SU-DHL-6 (cell line): Measurements from ENCODE around the gene MT1E.
"Not testable (repeated sequence)": the region's sequence is repeated elsewhere in the genome, so short reads cannot be mapped to it uniquely, and the experiment has no call there.

Experiments used
- H2AFZ ChIP-seq: fragments of 200-600 bp; sonication (generic); 2 replicates; pipeline ENCODE4 v1.6.1; 2014; ENCODE audit warnings: low read depth, mild to moderate bottlenecking, moderate library complexity, mixed read lengths, antibody characterized with exemption, low read length; ENCODE audit not compliant: severe bottlenecking
- H3F3A ChIP-seq: fragments of 200-600 bp; shearing (Covaris generic); 2 replicates; pipeline ENCODE4 v1.6.0; 2016; ENCODE audit warnings: antibody characterized with exemption, mild to moderate bottlenecking; ENCODE audit not compliant: insufficient read depth
- H3K27ac ChIP-seq: fragments of 200-600 bp; sonication (generic); 2 replicates; pipeline ENCODE4 v1.5.1; 2016; ENCODE audit warnings: low read depth, mild to moderate bottlenecking, low read length, moderate library complexity, mixed read lengths
- H3K27me3 ChIP-seq: fragments of 200-600 bp; sonication (generic), shearing (Covaris generic); 2 replicates; pipeline ENCODE4 v1.6.0; 2014; ENCODE audit warnings: mild to moderate bottlenecking, low read length
- H3K36me3 ChIP-seq: fragments of 200-600 bp; sonication (generic); 2 replicates; pipeline ENCODE4 v1.6.1; 2014; ENCODE audit warnings: mild to moderate bottlenecking, low read length, mixed read lengths
- H3K4me2 ChIP-seq: fragments of 300-600, 200-600 bp; shearing (Covaris generic), sonication (generic); 2 replicates; pipeline ENCODE4 v1.6.0; 2014; ENCODE audit warnings: low read length, low read depth, mild to moderate bottlenecking; ENCODE audit not compliant: poor library complexity, severe bottlenecking
- H3K4me3 ChIP-seq: fragments of 200-600 bp; sonication (generic); 2 replicates; pipeline ENCODE4 v1.5.1; 2014; ENCODE audit warnings: antibody characterized with exemption, low read length, mild to moderate bottlenecking, mixed read lengths; ENCODE audit not compliant: insufficient read depth, poor library complexity, severe bottlenecking
- H3K79me2 ChIP-seq: fragments of 200-600 bp; sonication (generic); 2 replicates; pipeline ENCODE4 v1.6.1; 2014; ENCODE audit warnings: mild to moderate bottlenecking, low read length, moderate library complexity; ENCODE audit not compliant: insufficient read depth
- H3K9ac ChIP-seq: fragments of 200-600 bp; sonication (generic); 2 replicates; pipeline ENCODE4 v1.7.0; 2014; ENCODE audit warnings: mild to moderate bottlenecking, low read length
- H3K9me2 ChIP-seq: fragments of 200-600 bp; sonication (generic); replicated peaks from 2 replicates; pipeline ENCODE4 v1.6.1; 2014; ENCODE audit warnings: low read length; ENCODE audit not compliant: insufficient read depth
- H3K9me3 ChIP-seq: fragments of 200-600 bp; sonication (generic); 2 replicates; pipeline ENCODE4 v1.6.1; 2014; ENCODE audit warnings: low read length, mixed read lengths; ENCODE audit not compliant: insufficient read depth
- H4K20me1 ChIP-seq: fragments of 200-600 bp; sonication (generic); 2 replicates; pipeline ENCODE4 v1.6.1; 2014; ENCODE audit warnings: low read depth, mild to moderate bottlenecking, antibody characterized with exemption, low read length, moderate library complexity, mixed read lengths
- CTCF ChIP-seq: fragments of 200-600 bp; sonication (generic); IDR thresholded peaks from one replicate; pipeline ENCODE4 v1.5.1; 2017; ENCODE audit warnings: antibody characterized with exemption, mild to moderate bottlenecking, low read length, moderate library complexity; ENCODE audit not compliant: insufficient read depth, poor library complexity, severe bottlenecking
- EZH2phosphoT487 ChIP-seq: fragments of 200-600 bp; sonication (generic), shearing (Covaris generic); conservative IDR thresholded peaks from 2 replicates; pipeline ENCODE4 v1.6.1; 2018; ENCODE audit warnings: mild to moderate bottlenecking, antibody characterized with exemption, low read length, moderate library complexity, mixed read lengths

The MT1E gene

GRCh38 chr16:56580391-56581048, 45.1 kb upstream of the MT1E start:
- Histone ChIP-seq H3K27ac (no peak overlapping the region), H3K36me3 (no peaks in the 10 kb centered on the region), H3K9me3 (no peaks in the 10 kb centered on the region), H4K20me1 (no peaks in the 10 kb centered on the region), H2AFZ (no peak overlapping the region), H3F3A (no peaks in the 10 kb centered on the region), H3K27me3 (no peaks in the 10 kb centered on the region), H3K79me2 (no peaks in the 10 kb centered on the region), H3K4me3 (no peak overlapping the region), H3K4me2 (no peak overlapping the region), H3K9ac (no peak overlapping the region), H3K9me2 (no peaks in the 10 kb centered on the region)
- TF ChIP-seq EZH2phosphoT487 (no peak), CTCF (no peak)

GRCh38 chr16:56582911-56583310, 42.7 kb upstream of the MT1E start:
- not testable (repeated sequence) for H3K9ac ChIP-seq, H3F3A ChIP-seq, H3K4me3 ChIP-seq, H2AFZ ChIP-seq, H3K9me2 ChIP-seq, H4K20me1 ChIP-seq, H3K4me2 ChIP-seq, H3K36me3 ChIP-seq, H3K27me3 ChIP-seq, H3K27ac ChIP-seq, H3K9me3 ChIP-seq, H3K79me2 ChIP-seq

DNA sequence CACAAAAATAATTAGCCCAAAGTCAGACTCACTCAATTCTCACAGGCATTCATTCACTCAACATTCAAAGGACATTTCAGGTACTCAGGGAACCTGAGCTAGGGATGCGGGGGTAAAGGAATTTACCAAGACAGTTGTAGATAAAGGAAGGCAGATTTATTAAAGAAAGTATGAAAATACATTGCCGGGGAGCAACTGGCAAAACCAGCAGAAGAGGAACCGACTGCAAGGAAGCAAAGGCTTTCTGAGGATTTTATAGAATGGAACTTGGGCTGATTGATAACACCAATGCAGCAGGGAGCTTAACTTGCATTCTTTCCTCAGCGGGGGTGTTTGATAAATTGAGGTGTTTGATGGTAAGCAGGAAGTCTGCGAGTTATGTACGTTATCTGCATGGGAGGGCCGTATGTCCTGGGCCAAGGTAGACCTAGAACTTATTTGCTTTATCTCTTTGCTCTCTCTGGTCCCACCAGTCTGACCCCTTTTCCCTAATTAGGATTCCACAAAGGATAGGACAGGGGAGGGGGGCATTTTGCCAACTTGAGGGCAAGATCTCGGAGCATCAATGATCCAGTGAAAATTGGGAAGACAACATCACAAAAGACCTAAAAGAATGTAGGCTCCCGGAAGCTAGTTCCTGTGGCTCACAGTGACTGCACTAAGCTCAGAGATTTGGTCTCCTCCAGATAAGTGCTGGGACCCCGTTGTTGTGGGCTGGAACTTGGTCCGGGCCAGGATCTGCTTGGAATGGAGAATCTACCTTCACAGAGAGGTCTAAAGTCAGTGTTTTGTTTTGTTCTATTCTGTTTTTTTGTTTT, 42.0 kb upstream of the MT1E start:
- no peak overlapping the region for H2AFZ ChIP-seq
- no peaks in the 10 kb centered on the region for H3K27me3 ChIP-seq
- no peak overlapping the region for H3K4me2 ChIP-seq
- H4K20me1 ChIP-seq = no peaks in the 10 kb centered on the region
- H3K27ac ChIP-seq = no peak overlapping the region
- H3K79me2 ChIP-seq = no peaks in the 10 kb centered on the region
- TF ChIP-seq EZH2phosphoT487 (no peak), CTCF (no peak)
- H3K9ac ChIP-seq = no peak overlapping the region
- H3K36me3 ChIP-seq = no peaks in the 10 kb centered on the region
- no peak overlapping the region for H3K4me3 ChIP-seq
- no peaks in the 10 kb centered on the region for H3K9me2 ChIP-seq
- no peaks in the 10 kb centered on the region for H3K9me3 ChIP-seq
- H3F3A ChIP-seq = no peaks in the 10 kb centered on the region

DNA sequence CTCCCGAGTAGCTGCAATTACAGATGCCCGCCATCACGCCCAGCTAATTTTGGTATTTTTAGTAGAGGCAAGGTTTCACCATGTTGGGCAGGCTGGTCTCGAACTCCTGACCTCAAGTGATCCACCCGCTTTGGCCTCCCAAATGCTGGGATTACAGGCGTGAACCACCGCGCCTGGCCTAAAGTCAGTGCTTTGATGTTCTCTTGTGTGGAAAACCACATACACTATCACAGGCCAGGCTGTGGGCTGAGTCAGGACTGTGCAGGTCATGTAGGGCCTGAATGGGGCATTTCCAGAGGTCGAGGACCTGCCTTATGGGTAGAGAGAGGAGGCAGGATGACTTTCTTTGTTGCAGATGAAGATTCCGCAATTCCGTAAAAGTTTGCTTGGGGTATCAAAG, 41.3 kb upstream of the MT1E start:
- Histone ChIP-seq H3K27me3 (no peaks in the 10 kb centered on the region), H2AFZ (no peak overlapping the region), H3K4me2 (no peak overlapping the region), H3K79me2 (no peaks in the 10 kb centered on the region), H3K9ac (no peak overlapping the region), H3F3A (no peaks in the 10 kb centered on the region), H3K9me2 (no peaks in the 10 kb centered on the region), H3K36me3 (no peaks in the 10 kb centered on the region), H4K20me1 (no peaks in the 10 kb centered on the region), H3K27ac (no peak overlapping the region), H3K4me3 (no peak overlapping the region), H3K9me3 (no peaks in the 10 kb centered on the region)
- TF ChIP-seq CTCF (no peak), EZH2phosphoT487 (no peak)
